CD4-positive, alpha-beta T cell (primary cell): ENCODE measurements around the gene GLIPR2. TPM values are rescaled to one million over a fixed set of nuclear protein-coding genes. Genes with fewer than 3 reads are reported as not detected.

Experiments used
- ATAC-seq: fragments of 200-7000 bp; cut with Tn5 transposase; one replicate; pipeline ENCODE4 v1.10.0; 2022; ENCODE audit warnings: mild to moderate bottlenecking; ENCODE audit not compliant: poor library complexity
- CTCF ChIA-PET: fragments of 350-600 bp; sonication (Branson Sonifier 250); formaldehyde crosslinking; loops from one replicate; lab custom pipeline; 2021; ENCODE audit warnings: antibody characterized with exemption, inconsistent platforms; lab: Charles Lee
- POLR2A ChIA-PET: fragments of 350-600 bp; sonication (Branson Sonifier 250); formaldehyde crosslinking; loops from one replicate; lab custom pipeline; 2021; ENCODE audit warnings: antibody characterized with exemption, inconsistent platforms; lab: Charles Lee
- DNase-seq, 14 experiments: peaks; one replicate each; pipeline ENCODE4 v3.0.0-alpha.2; 2013 to 2020; ENCODE audit warnings: mixed read lengths in 2 of 14
- H3K27ac ChIP-seq, 2 donors: one replicate each; pipeline versions ENCODE4 v1.5.1 to v1.7.0; 2013; ENCODE audit warnings: low read length in 2 of 2, low read depth in 1 of 2, mild to moderate bottlenecking in 1 of 2
- H3K27me3 ChIP-seq, 2 experiments: 1 replicate in 1 of 2; 2 replicates in 1 of 2; pipeline versions ENCODE4 v1.6.1 to v1.7.0; 2013; ENCODE audit warnings: low read length in 2 of 2, control low read depth in 1 of 2, mild to moderate bottlenecking in 1 of 2, moderate library complexity in 1 of 2; ENCODE audit not compliant: insufficient read depth in 2 of 2, control insufficient read depth in 1 of 2
- H3K36me3 ChIP-seq: one replicate; pipeline ENCODE4 v1.6.1; 2013; ENCODE audit warnings: low read length, control low read depth; ENCODE audit not compliant: insufficient read depth
- H3K4me1 ChIP-seq: one replicate; pipeline ENCODE4 v1.6.1; 2013; ENCODE audit warnings: low read length, control low read depth; ENCODE audit not compliant: insufficient read depth
- H3K4me3 ChIP-seq: one replicate; pipeline ENCODE4 v1.5.1; 2013; ENCODE audit warnings: mild to moderate bottlenecking, low read length, moderate library complexity
- H3K9me3 ChIP-seq, 2 experiments: 1 replicate in 1 of 2; 2 replicates in 1 of 2; pipeline versions ENCODE4 v1.6.1 to v1.7.0; 2013; ENCODE audit warnings: low read length in 2 of 2, mild to moderate bottlenecking in 2 of 2, control low read depth in 1 of 2, moderate library complexity in 1 of 2; ENCODE audit not compliant: control insufficient read depth in 1 of 2, insufficient read depth in 1 of 2
- H3K27ac Mint-ChIP-seq: one replicate; pipeline ENCODE4 v1.8.0; 2020; ENCODE audit warnings: mixed read lengths
- H3K27me3 Mint-ChIP-seq: one replicate; pipeline ENCODE4 v1.8.0; 2021; ENCODE audit warnings: mixed read lengths
- H3K36me3 Mint-ChIP-seq: one replicate; pipeline ENCODE4 v1.8.0; 2021; ENCODE audit warnings: low read depth, mixed read lengths
- H3K4me1 Mint-ChIP-seq: one replicate; pipeline ENCODE4 v1.8.0; 2021; ENCODE audit warnings: low read depth, mixed read lengths
- H3K4me3 Mint-ChIP-seq: one replicate; pipeline ENCODE4 v1.8.0; 2020; ENCODE audit warnings: mild to moderate bottlenecking, mixed read lengths
- H3K9me3 Mint-ChIP-seq: one replicate; pipeline ENCODE4 v1.8.0; 2020; ENCODE audit warnings: mixed read lengths
- CTCF ChIP-seq: fragments of 200-600 bp; IDR thresholded peaks from one replicate; pipeline ENCODE4 v1.8.0; 2022; ENCODE audit warnings: antibody characterized with exemption, mild to moderate bottlenecking
- intact Hi-C, 2 experiments: fragments of 100-400 bp; cut with DNase I in 1 of 2; cut with micrococcal nuclease in 1 of 2; formaldehyde crosslinking; loops; one replicate each; pipeline versions ENCODE4 v1.15.1 to v1.9.0; 2023 to 2025; cut with DNase I, micrococcal nuclease
- total RNA-seq, 174 experiments: library from RNA in 2 of 174; stranded (reverse) in 2 of 174; gene quantifications; one replicate each; pipeline ENCODE4 v1.2.3 and lab custom pipeline; 2021 to 2026

GLIPR2 gene
- total RNA-seq, 2 experiments from 2014 or later: 13.6 to 13.7 TPM

DNA sequence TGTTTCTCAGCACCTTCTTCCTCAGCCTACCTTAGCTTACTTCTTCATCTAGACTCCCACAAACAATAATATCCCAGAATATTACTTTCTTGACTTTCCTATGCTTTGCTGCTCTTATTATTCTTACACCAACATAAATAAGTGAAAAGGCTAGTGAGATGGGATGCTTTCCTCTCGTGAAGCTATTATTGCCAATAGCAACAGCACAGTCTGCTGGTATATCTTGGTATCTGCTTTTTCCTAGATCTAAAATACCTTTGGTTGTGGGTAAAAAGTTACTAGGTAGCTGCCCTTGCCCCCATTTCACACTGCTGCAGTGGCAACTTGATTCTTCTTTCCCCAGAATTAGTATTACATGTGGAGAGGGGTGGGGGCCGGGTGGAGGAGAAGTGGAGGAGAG lies 26.1 kb upstream of the GLIPR2 start:
- DNase-seq: no peak
- no peak overlapping the region for H3K4me3 Mint-ChIP-seq
- H3K4me1 Mint-ChIP-seq: no peaks in the 10 kb centered on the region
- Histone ChIP-seq H3K4me1 (no peaks in the 10 kb centered on the region), H3K27ac (no peak overlapping the region), H3K36me3 (peaks cover 6% of the 10 kb centered on the region), H3K9me3 (no peaks in the 10 kb centered on the region), H3K4me3 (no peak overlapping the region), H3K27me3 (no peaks in the 10 kb centered on the region)
- H3K27ac Mint-ChIP-seq: no peak overlapping the region
- intact Hi-C loops: no loop called here
- ATAC-seq: no peak
- ChIA-PET CTCF (interaction anchor here (2.9 kb wide), 1 partner anchor 56 kb away, joined by 9 read pairs; no protein-coding TSS in a partner anchor), POLR2A (interaction anchor here (1.4 kb wide), 1 partner anchor 27 kb away, joined by 4 read pairs; the partner anchor contains the start of gene GLIPR2)
- TF ChIP-seq CTCF: no peak
- H3K9me3 Mint-ChIP-seq: no peaks in the 10 kb centered on the region
- H3K36me3 Mint-ChIP-seq: peaks cover 36% of the 10 kb centered on the region
- H3K27me3 Mint-ChIP-seq: no peaks in the 10 kb centered on the region

- no peak overlapping the region for H3K27ac Mint-ChIP-seq
These were observed 24.0 kb upstream of the GLIPR2 start for GRCh38 chr9:36112516-36112915.

DNA sequence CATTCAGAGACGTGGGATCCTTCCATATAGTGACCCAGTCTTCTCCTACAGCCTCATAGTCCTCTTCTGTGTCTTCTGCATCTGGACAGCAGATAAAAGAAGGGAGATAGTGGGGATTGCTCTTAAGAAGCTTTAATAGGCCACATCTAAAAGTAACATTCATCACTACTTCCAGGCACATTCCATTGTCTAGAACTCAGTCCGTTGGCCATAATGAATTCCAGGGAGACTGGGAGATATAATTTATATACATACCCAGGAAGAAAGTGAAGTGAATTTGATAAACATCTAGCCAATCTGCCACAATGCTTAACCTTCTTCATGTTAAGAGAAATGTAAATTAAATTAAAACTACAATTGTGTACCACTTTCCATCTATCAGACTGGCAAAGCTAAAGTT lies 22.5 kb upstream of the GLIPR2 start:
- Histone ChIP-seq H3K27me3 (no peaks in the 10 kb centered on the region), H3K36me3 (peaks cover 4% of the 10 kb centered on the region), H3K27ac (no peak overlapping the region), H3K4me3 (no peak overlapping the region), H3K9me3 (no peaks in the 10 kb centered on the region), H3K4me1 (no peaks in the 10 kb centered on the region)
- no peaks in the 10 kb centered on the region for H3K27me3 Mint-ChIP-seq
- no peak for TF ChIP-seq CTCF
- ATAC-seq: no peak
- ChIA-PET CTCF (no interaction called here), POLR2A (no interaction called here)
- H3K9me3 Mint-ChIP-seq: no peaks in the 10 kb centered on the region
- H3K36me3 Mint-ChIP-seq: peaks cover 46% of the 10 kb centered on the region
- H3K27ac Mint-ChIP-seq: no peak overlapping the region
- intact Hi-C loops: no loop called here
- no peak for DNase-seq
- no peak overlapping the region for H3K4me3 Mint-ChIP-seq
- H3K4me1 Mint-ChIP-seq: no peaks in the 10 kb centered on the region

More at GRCh38 chr9:36112516-36112915, 24.0 kb upstream of the GLIPR2 start:
- H3K4me1 ChIP-seq: no peaks in the 10 kb centered on the region
- DNase-seq (no peak), ATAC-seq (no peak)
- POLR2A ChIA-PET: no interaction called here
- H3K9me3 ChIP-seq: no peaks in the 10 kb centered on the region
- peaks cover 47% of the 10 kb centered on the region for H3K36me3 Mint-ChIP-seq
- intact Hi-C loops: no loop called here
- H3K4me3 Mint-ChIP-seq: no peak overlapping the region
- H3K4me3 ChIP-seq: no peak overlapping the region
- H3K27me3 ChIP-seq: no peaks in the 10 kb centered on the region
- CTCF ChIA-PET: interaction anchor here (2.9 kb wide), 1 partner anchor 54 kb away, joined by 9 read pairs; no protein-coding TSS in a partner anchor
- no peaks in the 10 kb centered on the region for H3K4me1 Mint-ChIP-seq
- no peak overlapping the region for H3K27ac ChIP-seq
- peaks cover 10% of the 10 kb centered on the region for H3K36me3 ChIP-seq
- no peaks in the 10 kb centered on the region for H3K9me3 Mint-ChIP-seq
- TF ChIP-seq CTCF: no peak
- H3K27me3 Mint-ChIP-seq: no peaks in the 10 kb centered on the region
